ENCODE measurements around the gene KIF6. TPM values are rescaled to one million over a fixed set of nuclear protein-coding genes. Genes with fewer than 3 reads are reported as not detected.

KIF6 gene
- total and polyA plus RNA-seq, 11 donors = 0.06 to 0.77 (median 0.48) TPM

GRCh38 chr6:39476670-39477069 lies 248.5 kb downstream of the KIF6 start:
- H3K27ac ChIP-seq = no peak overlapping the region
- ATAC-seq (no peak), DNase-seq (no peak)
- peaks cover 0 to 10% (median 8%) of the 10 kb centered on the region in 12 donors for H3K4me1 ChIP-seq
- no peaks in the 10 kb centered on the region for H3K27me3 ChIP-seq
- intact Hi-C loops (cut with DNase I) = no loop called here
- peaks cover 0 to 8% (median 0%) of the 10 kb centered on the region in 12 donors for H3K9me3 ChIP-seq
- WGBS, 4 donors = 82 to 92% (median 84%) methylated on average over 1 of the region's 1 CpG
- TF ChIP-seq CTCF (IDR thresholded peaks at IDR 0.05) = no peak
- no peak for TF ChIP-seq POLR2A (IDR thresholded peaks at IDR 0.05)
- H3K36me3 ChIP-seq = no peaks in the 10 kb centered on the region
- no peak overlapping the region for H3K4me3 ChIP-seq

- intact Hi-C loops (cut with DNase I) = no loop called here
- no peak for TF ChIP-seq CTCF (IDR thresholded peaks at IDR 0.05)
- TF ChIP-seq POLR2A (IDR thresholded peaks at IDR 0.05) = no peak
- Histone ChIP-seq H3K9me3 (peaks cover 0 to 8% (median 0%) of the 10 kb centered on the region in 12 donors), H3K27ac (no peak overlapping the region), H3K36me3 (no peaks in the 10 kb centered on the region), H3K4me3 (no peak overlapping the region), H3K27me3 (no peaks in the 10 kb centered on the region), H3K4me1 (peaks cover 0 to 12% (median 9%) of the 10 kb centered on the region in 12 donors)
- DNase-seq (no peak), ATAC-seq (no peak)
- 90 to 100% (median 93%) methylated on average over 1 of the region's 1 CpG for WGBS, 4 donors
Measured at GRCh38 chr6:39476151-39476550, 249.1 kb downstream of the KIF6 start.

- ATAC-seq = peak in 2 of 4 donors; percentile 20 to 42
- Histone ChIP-seq H3K4me1 (peaks cover 0 to 12% (median 9%) of the 10 kb centered on the region in 12 donors), H3K36me3 (no peaks in the 10 kb centered on the region), H3K27ac (peak overlapping the region in 1 of 12 donors; percentile 19), H3K4me3 (no peak overlapping the region), H3K9me3 (peaks cover 0 to 14% (median 5%) of the 10 kb centered on the region in 12 donors), H3K27me3 (no peaks in the 10 kb centered on the region)
- DNase-seq = no peak
- intact Hi-C loops (cut with DNase I) = no loop called here
- 48 to 50% (median 49%) methylated on average over 5 of the region's 5 CpGs for WGBS, 4 donors
- TF ChIP-seq CTCF (IDR thresholded peaks at IDR 0.05) (no peak), POLR2A (IDR thresholded peaks at IDR 0.05) (no peak)
Measured at GRCh38 chr6:39471954-39472659, 253.1 kb downstream of the KIF6 start.

- intact Hi-C loops (cut with DNase I) = no loop called here
Measured at GRCh38 chr6:39470506-39470905, 254.7 kb downstream of the KIF6 start.

More at GRCh38 chr6:39470506-39470905, 254.7 kb downstream of the KIF6 start:
- DNase-seq = no peak
- Histone ChIP-seq H3K27ac (no peak overlapping the region), H3K27me3 (no peaks in the 10 kb centered on the region), H3K36me3 (no peaks in the 10 kb centered on the region), H3K4me3 (no peak overlapping the region), H3K9me3 (peaks cover 0 to 12% (median 5%) of the 10 kb centered on the region in 12 donors), H3K4me1 (peaks cover 0 to 12% (median 9%) of the 10 kb centered on the region in 12 donors)
- WGBS, 4 donors = 63 to 68% (median 66%) methylated on average over 3 of the region's 3 CpGs
- no peak for ATAC-seq
- TF ChIP-seq CTCF (IDR thresholded peaks at IDR 0.05) = no peak
- no peak for TF ChIP-seq POLR2A (IDR thresholded peaks at IDR 0.05)
